HepG2 (cell line): Measurements from ENCODE around the gene CIART. TPM values are rescaled to one million over a fixed set of nuclear protein-coding genes. Genes with fewer than 3 reads are reported as not detected.

ENCODE experiments used
- CSRNP2 ChIP-seq: sonication (generic); formaldehyde crosslinking; conservative IDR thresholded peaks from 2 replicates; pipeline ENCODE4 v1.8.0; 2022; ENCODE audit warnings: low read depth, missing genetic modification reagents
- GFI1 ChIP-seq: sonication (generic); formaldehyde crosslinking; IDR thresholded peaks from 2 replicates; pipeline ENCODE4 v1.5.0; 2020; ENCODE audit warnings: missing genetic modification reagents, mild to moderate bottlenecking, borderline replicate concordance
- GZF1 ChIP-seq: sonication (generic); formaldehyde crosslinking; IDR thresholded peaks from 2 replicates; pipeline ENCODE4 v1.5.1; 2020; ENCODE audit warnings: mild to moderate bottlenecking, missing genetic modification reagents
- HNF4G ChIP-seq, 2 experiments: sonication (generic) in 1 of 2; formaldehyde crosslinking in 1 of 2; IDR thresholded peaks; 2 replicates each; pipeline versions ENCODE4 v1.4.0 to v1.6.1; 2011 to 2020; ENCODE audit warnings: borderline replicate concordance in 2 of 2, low read depth in 2 of 2, mild to moderate bottlenecking in 2 of 2, low read length in 1 of 2, missing genetic modification reagents in 1 of 2, moderate library complexity in 1 of 2
- IRX3 ChIP-seq: sonication (generic); formaldehyde crosslinking; IDR thresholded peaks from 2 replicates; pipeline ENCODE4 v1.8.1; 2023; ENCODE audit warnings: mild to moderate bottlenecking, low read depth, missing genetic modification reagents, borderline replicate concordance
- KLF12 ChIP-seq: sonication (generic); formaldehyde crosslinking; IDR thresholded peaks from 2 replicates; pipeline ENCODE4 v1.4.0; 2020; ENCODE audit warnings: missing genetic modification reagents, borderline replicate concordance
- MAX ChIP-seq: IDR thresholded peaks from 2 replicates; pipeline ENCODE4 v1.6.1; 2012; ENCODE audit warnings: inconsistent platforms
- NFYB ChIP-seq: sonication (generic); formaldehyde crosslinking; IDR thresholded peaks from 2 replicates; pipeline ENCODE4 v1.4.0; 2020; ENCODE audit warnings: missing genetic modification reagents
- POLR2G ChIP-seq: fragments of 200-400 bp; formaldehyde crosslinking; IDR thresholded peaks from 2 replicates; pipeline ENCODE4 v1.6.1; 2018; ENCODE audit warnings: mild to moderate bottlenecking, low read depth, low read length, moderate library complexity
- TARDBP ChIP-seq: sonication (generic); formaldehyde crosslinking; IDR thresholded peaks from 2 replicates; pipeline ENCODE4 v1.8.0; 2022; ENCODE audit warnings: mild to moderate bottlenecking, missing genetic modification reagents
- TBX3 ChIP-seq: fragments of 450-650 bp; IDR thresholded peaks from 2 replicates; pipeline ENCODE4 v1.6.1; 2017; ENCODE audit warnings: antibody characterized with exemption, mild to moderate bottlenecking, inconsistent platforms, borderline replicate concordance
- THAP11 ChIP-seq: IDR thresholded peaks from 2 replicates; pipeline ENCODE4 v1.6.1; 2016; ENCODE audit warnings: missing biosample characterization, missing genetic modification reagents
- YEATS4 ChIP-seq: sonication (generic); formaldehyde crosslinking; IDR thresholded peaks from 2 replicates; pipeline ENCODE4 v1.4.0; 2020; ENCODE audit warnings: missing genetic modification reagents, borderline replicate concordance
- YY1 ChIP-seq: IDR thresholded peaks from 2 replicates; pipeline ENCODE4 v1.6.1; 2011; ENCODE audit warnings: low read length, low read depth, moderate library complexity, mild to moderate bottlenecking; ENCODE audit not compliant: insufficient read depth, insufficient replicate concordance
- ZFP36 ChIP-seq: fragments of 150-350 bp; IDR thresholded peaks from 2 replicates; pipeline ENCODE4 v1.6.1; 2018; ENCODE audit warnings: borderline replicate concordance, low read length, low read depth; ENCODE audit not compliant: partially characterized antibody
- polyA plus RNA-seq, 8 experiments: library from polyadenylated mRNA; depleted of rRNA in 3 of 8; stranded (reverse) in 7 of 8; unstranded in 1 of 8; fragments of >200 nt; fragmentation: Illumina TruSeq in 4 of 8; extraction: Trizol in 4 of 8; gene quantifications; 2 replicates each; pipeline versions ENCODE4 v1.2.1 to v1.2.3, GENCODE V29; 2011 to 2016; ENCODE audit warnings: low read depth in 4 of 8, missing spikeins in 1 of 8, mixed read lengths in 1 of 8; ENCODE audit not compliant: insufficient read depth in 1 of 8
- total RNA-seq, 5 experiments: library from RNA; depleted of rRNA; stranded (reverse); fragments of >200 nt; fragmentation: Illumina TruSeq; extraction: Trizol; gene quantifications; 2 replicates each; pipeline ENCODE4 v1.2.3, GENCODE V29; 2016; ENCODE audit warnings: low read depth in 1 of 5
- TF ChIP-seq, protein P1 (sequence below): sonication (generic); formaldehyde crosslinking; IDR thresholded peaks from 2 replicates; pipeline ENCODE4 v1.5.0; 2020; ENCODE audit warnings: missing genetic modification reagents
- TF ChIP-seq, protein P2 (sequence below): sonication (generic); formaldehyde crosslinking; IDR thresholded peaks from 2 replicates; pipeline ENCODE4 v1.8.0; 2022; ENCODE audit warnings: missing genetic modification reagents, mild to moderate bottlenecking, moderate library complexity, borderline replicate concordance
- TF ChIP-seq, protein P3 (sequence below): sonication (generic); formaldehyde crosslinking; IDR thresholded peaks from 2 replicates; pipeline ENCODE4 v1.8.1; 2023; ENCODE audit warnings: missing genetic modification reagents, inconsistent platforms, borderline replicate concordance
- TF ChIP-seq, protein P4 (sequence below): sonication (generic); formaldehyde crosslinking; IDR thresholded peaks from 2 replicates; pipeline ENCODE4 v1.4.0; 2020; ENCODE audit warnings: mild to moderate bottlenecking, low read depth, missing genetic modification reagents

CIART gene
- total and polyA plus RNA-seq, 2 of the 13 experiments (the other 11 are each of a cell fraction or from before 2014, with no cell fraction given) = 0.58 TPM; not detected in 1

DNA sequence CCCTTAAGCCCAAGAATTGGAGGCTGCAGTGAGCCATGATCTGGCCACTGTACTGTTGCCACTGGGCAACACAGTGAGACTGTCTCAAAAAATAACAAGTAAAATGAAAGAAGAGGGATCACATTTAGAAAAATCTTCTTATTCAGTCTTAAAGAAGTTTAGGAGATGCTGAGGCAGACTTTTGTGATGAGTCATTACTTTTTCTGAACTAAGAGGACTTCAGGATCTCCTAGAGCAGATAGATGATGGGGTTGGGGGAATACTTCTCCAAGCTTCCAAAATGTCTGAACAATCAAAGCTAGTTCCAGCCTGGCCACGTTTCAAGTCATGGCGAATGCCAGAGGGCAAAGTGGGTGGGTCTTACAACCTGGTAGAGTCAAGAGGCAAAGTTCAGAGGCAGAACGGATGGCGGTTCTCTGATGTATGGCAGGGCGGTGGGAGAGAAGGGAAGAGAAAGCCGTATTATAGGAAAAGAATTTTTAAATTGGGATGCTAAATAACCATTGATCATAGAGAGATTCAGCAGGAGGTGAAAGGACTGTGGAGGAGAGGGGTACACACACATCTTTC is 2.1 kb upstream of the CIART start (continued):
- TF ChIP-seq, protein P1, sequence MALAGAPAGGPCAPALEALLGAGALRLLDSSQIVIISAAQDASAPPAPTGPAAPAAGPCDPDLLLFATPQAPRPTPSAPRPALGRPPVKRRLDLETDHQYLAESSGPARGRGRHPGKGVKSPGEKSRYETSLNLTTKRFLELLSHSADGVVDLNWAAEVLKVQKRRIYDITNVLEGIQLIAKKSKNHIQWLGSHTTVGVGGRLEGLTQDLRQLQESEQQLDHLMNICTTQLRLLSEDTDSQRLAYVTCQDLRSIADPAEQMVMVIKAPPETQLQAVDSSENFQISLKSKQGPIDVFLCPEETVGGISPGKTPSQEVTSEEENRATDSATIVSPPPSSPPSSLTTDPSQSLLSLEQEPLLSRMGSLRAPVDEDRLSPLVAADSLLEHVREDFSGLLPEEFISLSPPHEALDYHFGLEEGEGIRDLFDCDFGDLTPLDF (CRISPR knock-in tag) = peak; percentile 33; the same call in 1 of the 2 replicates
- TF ChIP-seq, protein P2, sequence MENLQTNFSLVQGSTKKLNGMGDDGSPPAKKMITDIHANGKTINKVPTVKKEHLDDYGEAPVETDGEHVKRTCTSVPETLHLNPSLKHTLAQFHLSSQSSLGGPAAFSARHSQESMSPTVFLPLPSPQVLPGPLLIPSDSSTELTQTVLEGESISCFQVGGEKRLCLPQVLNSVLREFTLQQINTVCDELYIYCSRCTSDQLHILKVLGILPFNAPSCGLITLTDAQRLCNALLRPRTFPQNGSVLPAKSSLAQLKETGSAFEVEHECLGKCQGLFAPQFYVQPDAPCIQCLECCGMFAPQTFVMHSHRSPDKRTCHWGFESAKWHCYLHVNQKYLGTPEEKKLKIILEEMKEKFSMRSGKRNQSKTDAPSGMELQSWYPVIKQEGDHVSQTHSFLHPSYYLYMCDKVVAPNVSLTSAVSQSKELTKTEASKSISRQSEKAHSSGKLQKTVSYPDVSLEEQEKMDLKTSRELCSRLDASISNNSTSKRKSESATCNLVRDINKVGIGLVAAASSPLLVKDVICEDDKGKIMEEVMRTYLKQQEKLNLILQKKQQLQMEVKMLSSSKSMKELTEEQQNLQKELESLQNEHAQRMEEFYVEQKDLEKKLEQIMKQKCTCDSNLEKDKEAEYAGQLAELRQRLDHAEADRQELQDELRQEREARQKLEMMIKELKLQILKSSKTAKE (CRISPR knock-in tag) = no peak
- TF ChIP-seq MAX = peak; percentile 47
- 0 out of 2 replicates have a peak, but pooled peaks have one; percentile 47 for TF ChIP-seq YEATS4 (CRISPR knock-in tag)
- TF ChIP-seq TBX3 = no peak
- no peak for TF ChIP-seq TARDBP (CRISPR knock-in tag)
- TF ChIP-seq GZF1 (CRISPR knock-in tag) = no peak
- TF ChIP-seq IRX3 (CRISPR knock-in tag) = no peak
- peak; percentile 61; the same call in 1 of the 2 replicates for TF ChIP-seq HNF4G (IDR thresholded peaks at IDR 0.05; ENCODE audit: borderline replicate concordance, low read depth, low read length)
- no peak for TF ChIP-seq HNF4G (CRISPR knock-in tag; IDR thresholded peaks at IDR 0.05; ENCODE audit: borderline replicate concordance, low read depth)
- peak; percentile 55 for TF ChIP-seq THAP11
- TF ChIP-seq NFYB (CRISPR knock-in tag) = no peak
- TF ChIP-seq ZFP36 = no peak
- no peak for TF ChIP-seq KLF12 (CRISPR knock-in tag)
- TF ChIP-seq, protein P3, sequence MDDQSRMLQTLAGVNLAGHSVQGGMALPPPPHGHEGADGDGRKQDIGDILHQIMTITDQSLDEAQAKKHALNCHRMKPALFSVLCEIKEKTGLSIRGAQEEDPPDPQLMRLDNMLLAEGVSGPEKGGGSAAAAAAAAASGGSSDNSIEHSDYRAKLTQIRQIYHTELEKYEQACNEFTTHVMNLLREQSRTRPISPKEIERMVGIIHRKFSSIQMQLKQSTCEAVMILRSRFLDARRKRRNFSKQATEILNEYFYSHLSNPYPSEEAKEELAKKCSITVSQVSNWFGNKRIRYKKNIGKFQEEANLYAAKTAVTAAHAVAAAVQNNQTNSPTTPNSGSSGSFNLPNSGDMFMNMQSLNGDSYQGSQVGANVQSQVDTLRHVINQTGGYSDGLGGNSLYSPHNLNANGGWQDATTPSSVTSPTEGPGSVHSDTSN (CRISPR knock-in tag) = no peak
- TF ChIP-seq, protein P4, sequence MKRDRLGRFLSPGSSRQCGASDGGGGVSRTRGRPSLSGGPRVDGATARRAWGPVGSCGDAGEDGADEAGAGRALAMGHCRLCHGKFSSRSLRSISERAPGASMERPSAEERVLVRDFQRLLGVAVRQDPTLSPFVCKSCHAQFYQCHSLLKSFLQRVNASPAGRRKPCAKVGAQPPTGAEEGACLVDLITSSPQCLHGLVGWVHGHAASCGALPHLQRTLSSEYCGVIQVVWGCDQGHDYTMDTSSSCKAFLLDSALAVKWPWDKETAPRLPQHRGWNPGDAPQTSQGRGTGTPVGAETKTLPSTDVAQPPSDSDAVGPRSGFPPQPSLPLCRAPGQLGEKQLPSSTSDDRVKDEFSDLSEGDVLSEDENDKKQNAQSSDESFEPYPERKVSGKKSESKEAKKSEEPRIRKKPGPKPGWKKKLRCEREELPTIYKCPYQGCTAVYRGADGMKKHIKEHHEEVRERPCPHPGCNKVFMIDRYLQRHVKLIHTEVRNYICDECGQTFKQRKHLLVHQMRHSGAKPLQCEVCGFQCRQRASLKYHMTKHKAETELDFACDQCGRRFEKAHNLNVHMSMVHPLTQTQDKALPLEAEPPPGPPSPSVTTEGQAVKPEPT (CRISPR knock-in tag) = no peak
- peak; percentile 70 for TF ChIP-seq YY1
- TF ChIP-seq CSRNP2 (CRISPR knock-in tag) = no peak
- TF ChIP-seq GFI1 = no peak
- peak; percentile 68 for TF ChIP-seq POLR2G
